Islet precursor cell (in vitro differentiated cells): Measurements from ENCODE around the gene C11orf16.
A peak's percentile ranks its signal among the peaks of the same experiment; 100 is the strongest.
"Not testable (repeated sequence)": the region's sequence is repeated elsewhere in the genome, so short reads cannot be mapped to it uniquely, and the experiment has no call there.

Experiments used
- DNase-seq: peaks from one replicate; pipeline ENCODE4 v3.0.0-alpha.2; 2018

The C11orf16 gene

GRCh38 chr11:8932564-8933180, at the start of gene C11orf16:
C11orf16 (minus strand) TSS chr11:8932947; CDS start chr11:8932308, 639 bp downstream.
- peak; percentile 53 for DNase-seq

GRCh38 chr11:8980485-8980884, 47.7 kb upstream of the C11orf16 start:
- no peak for DNase-seq

DNA sequence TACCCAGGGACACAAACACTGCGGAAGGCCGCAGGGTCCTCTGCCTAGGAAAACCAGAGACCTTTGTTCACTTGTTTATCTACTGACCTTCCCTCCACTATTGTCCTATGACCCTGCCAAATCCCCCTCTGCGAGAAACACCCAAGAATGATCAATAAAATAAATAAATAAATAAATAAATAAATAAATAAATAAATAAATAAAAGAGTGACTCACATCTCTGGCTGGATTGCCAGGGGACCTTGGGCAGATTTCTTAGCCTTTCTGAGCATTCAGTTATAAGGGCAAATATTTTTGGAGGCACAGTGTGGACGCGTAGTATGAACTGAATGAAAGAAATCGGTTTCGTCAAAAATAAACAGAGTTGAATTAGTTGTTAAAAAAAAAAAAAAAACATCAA, 46.6 kb upstream of the C11orf16 start:
- not testable (repeated sequence) for DNase-seq

GRCh38 chr11:8973121-8973520, 40.4 kb upstream of the C11orf16 start:
- DNase-seq = no peak

DNA sequence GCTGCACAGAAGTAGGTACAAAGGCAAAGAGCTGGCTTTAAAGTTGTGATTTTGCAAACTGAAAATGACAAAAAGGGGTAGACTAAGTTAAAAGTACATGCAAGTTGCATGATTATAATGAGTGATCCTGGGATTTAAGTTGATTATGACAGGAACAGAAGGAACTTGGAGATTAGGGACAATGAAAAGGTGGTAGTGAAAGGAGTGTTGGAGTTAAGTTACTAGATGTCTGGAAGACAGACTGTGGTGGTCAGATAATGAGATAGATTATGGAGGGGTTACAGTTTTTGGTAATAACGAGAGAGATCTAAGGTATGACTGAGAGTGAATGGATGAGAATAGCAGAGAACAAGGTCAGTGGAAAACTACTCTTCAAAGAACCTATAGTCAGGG, 39.2 kb upstream of the C11orf16 start:
- DNase-seq = no peak

GRCh38 chr11:8971196-8971923, 38.6 kb upstream of the C11orf16 start:
- DNase-seq = no peak

DNA sequence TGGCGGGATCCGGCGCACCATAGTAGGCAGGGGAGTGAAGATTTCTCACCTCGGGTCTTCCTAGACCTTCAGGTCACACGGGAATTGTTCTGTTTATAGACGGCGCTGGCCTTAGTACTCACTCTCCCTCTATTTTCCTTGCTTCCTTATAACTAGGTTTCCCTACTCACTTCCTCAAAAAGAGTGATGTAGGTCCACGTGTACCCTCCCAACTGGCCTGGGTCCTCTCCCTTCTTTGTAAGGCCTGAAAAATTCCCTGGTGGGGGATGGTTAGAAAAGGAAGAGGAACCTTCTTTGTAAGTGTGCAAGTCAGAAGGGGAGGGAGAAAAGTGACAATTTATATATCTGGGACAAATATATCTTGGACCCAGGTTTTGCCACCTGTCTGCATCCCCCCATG, 34.4 kb upstream of the C11orf16 start:
- no peak for DNase-seq

DNA sequence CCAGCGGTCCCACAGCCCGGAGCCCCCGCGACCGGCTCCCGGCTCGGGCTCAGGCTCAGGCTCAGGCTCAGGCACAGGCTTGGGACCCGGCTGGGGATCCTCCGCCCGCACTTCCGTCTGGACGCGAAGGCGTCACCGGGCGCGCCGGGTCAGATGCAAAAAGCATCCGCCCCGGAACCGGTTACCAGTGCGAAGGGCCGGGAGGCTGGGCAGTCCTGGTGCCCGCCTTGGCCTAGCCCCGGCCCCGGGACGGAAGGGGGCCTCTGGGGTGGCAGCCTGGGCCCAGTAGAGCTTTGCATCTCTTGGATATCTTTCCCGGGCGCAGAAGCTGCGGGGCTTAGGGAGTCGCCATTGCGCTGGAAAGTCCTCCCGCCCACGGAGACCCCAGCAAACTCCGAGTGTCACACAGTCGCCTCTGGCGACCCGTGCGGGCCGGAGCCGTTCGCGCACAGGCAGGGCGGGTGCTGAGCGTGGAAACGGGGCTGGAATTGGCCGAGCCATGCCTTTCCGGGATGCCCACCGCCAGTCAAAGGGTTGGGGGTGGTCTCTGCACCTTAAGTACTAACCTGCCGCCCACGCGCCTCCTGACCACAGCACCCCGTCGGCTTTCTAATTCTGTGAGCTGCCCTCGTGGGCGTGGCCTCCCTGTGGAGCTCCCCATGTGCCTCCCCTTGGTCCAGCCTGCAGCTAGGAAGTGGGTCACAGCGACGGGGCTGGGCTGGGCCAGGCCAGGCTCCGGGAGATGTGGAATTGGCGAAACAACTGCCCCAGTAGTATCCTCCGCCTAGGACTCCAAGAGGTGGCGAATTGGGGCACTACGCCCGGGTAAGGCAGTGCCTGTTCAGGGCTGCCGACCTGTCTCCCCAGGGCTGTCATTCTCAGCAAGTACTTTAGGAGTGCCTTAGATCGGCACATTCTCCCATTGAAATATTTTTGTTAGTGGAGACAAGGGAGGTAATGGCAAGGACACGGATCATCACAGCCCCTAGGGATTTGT, 31.9 kb upstream of the C11orf16 start, which contains the start of gene TMEM9B:
TMEM9B (minus strand) TSS at position 119 of the 997 bp plus-strand sequence. CDS start 129 bp downstream, outside the sequence.
- peak; percentile 94 for DNase-seq

- peak; percentile 92 for DNase-seq
Measured at GRCh38 chr11:8963569-8964323, 31.0 kb upstream of the C11orf16 start.

- no peak for DNase-seq
Measured at GRCh38 chr11:8962841-8963240, 30.1 kb upstream of the C11orf16 start.

DNA sequence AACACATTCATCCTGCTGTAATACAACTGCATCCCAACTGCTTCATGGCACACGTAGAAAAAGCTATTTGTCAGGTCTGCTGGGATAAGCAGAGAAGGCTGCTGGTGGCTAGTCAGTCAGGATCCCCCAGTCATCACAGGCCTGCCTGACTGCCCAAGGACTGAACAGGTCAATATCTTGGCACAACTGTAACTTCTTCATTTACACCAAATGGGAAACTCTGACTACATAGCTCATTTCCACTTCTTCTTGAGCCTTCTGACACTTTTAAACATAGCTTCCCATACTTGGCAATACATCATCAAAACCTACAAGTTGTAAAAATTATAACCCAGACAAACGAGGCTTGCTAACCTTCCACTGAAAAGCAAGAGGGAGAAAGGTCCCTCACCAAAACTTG, 28.7 kb upstream of the C11orf16 start:
- DNase-seq = no peak

DNA sequence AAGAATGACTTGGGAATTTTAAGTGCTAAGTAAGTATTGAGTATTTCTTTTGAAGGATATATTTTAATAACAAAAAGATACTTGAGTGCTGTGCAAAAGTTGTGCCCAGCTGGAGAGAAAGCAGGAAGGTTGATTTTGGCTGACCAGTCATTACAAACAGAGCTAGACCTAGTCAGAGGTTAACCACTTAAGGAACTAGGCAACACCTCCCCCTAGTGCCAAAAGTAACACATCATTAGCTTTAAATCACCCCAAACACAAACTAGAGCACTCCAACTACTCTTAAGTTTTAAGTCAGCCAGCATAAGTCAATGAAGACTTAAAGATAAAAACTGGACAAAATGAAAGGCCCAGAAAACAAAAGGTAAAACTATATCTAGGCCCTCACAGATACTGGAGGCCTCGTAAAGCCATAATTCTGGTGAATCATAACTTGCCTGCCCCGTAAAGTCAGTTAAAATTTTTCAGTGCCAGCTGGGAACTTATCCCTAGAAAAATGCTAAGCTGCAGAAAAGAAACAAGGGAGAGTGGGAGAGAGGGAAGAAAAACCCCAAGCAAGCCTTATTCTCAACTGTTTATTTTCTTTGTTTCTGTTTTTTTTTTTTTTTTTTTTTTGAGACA, 26.9 kb upstream of the C11orf16 start:
- DNase-seq = peak; percentile 57

DNA sequence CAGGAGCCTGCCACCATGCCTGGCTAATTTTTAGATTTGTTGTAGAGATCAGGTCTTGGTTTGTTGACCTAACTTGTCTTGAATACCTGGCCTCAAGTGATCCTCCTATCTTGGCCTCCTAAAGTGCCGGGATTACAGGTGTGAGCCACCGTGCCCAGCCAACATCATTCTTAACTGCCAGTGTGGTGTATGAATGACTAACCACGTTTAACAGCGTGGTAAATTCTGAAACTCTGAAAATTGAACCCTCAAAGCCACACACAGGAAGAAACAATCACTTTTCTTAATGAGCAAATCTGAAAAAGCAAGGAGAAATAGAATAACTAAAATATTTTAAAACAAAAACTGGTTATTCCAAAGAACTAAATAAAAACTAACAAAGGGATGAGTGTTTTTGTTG, 24.1 kb upstream of the C11orf16 start:
- DNase-seq = no peak

DNA sequence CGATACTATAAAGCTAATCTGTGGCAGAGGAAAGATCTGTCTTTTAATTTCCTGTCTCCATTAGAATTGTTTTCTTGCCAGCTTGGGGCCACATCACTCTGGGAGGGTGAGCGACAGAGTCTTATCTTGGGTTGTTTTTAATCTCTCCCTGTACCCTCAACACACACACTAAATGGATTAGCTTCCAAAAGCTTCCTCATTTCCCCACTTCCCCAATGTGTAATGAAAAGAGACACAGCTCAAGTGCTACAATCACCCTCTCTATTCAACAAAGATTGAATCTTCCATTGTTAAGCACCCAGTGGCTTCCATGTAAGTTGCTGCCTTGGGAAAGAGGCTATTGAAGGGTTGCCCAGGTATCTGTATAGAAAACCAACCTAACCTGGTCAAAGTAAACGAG, 16.1 kb upstream of the C11orf16 start:
- DNase-seq = no peak

GRCh38 chr11:8947230-8947943, 14.6 kb upstream of the C11orf16 start:
- DNase-seq = no peak

DNA sequence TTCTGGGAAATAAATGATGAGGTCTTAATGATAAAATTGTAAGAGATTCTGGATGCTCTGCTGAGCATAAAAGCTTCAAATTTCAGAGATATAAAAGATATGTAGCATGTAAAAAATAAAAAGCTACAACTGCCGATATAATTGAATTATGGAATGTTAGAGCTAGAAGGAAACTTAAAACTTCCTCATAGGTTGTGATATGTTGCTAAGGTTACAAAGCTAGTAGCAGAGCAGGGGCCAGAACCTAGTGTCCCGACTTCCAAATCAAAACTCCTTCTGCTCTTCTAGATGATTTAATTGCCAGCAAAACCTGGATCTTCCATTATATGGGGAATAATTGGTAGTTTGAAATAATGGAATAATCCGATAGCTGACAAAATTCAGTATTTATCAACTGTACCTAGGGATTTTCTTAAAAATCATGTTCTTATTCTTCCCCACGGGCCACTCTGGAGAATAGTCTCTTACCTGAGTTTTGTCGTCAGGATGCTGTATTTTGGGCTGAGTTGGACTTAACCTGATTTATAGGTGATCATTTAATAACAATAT, 9.8 kb upstream of the C11orf16 start, which contains the start of gene ASCL3:
ASCL3 (minus strand) TSS at position 499 of the 549 bp plus-strand sequence. CDS start 4,855 bp downstream, outside the sequence.
- DNase-seq = no peak

- DNase-seq = no peak
Measured at GRCh38 chr11:8941341-8942103, 8.8 kb upstream of the C11orf16 start.

DNA sequence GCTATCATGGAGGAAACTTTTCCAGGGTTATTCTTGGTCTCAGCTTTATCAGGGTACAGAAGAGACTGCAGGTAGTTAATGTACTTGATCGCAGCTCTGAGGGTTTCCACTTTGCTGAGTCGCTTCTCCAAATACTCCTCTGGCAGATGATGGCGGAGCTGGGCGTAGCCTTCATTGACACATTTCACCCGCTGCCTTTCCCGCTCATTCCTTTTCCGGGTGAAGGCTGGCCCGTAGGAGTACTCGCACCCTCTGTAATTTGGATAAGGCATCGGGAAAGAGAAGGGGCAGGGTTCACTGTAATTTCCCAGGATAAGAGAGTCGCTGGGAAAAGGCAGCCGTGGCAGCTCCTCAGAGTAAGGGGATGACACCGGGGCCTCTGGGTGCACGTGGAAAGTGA, 4.9 kb upstream of the C11orf16 start:
- DNase-seq = no peak

- DNase-seq = no peak
Measured at GRCh38 chr11:8937159-8937558, 4.4 kb upstream of the C11orf16 start.

DNA sequence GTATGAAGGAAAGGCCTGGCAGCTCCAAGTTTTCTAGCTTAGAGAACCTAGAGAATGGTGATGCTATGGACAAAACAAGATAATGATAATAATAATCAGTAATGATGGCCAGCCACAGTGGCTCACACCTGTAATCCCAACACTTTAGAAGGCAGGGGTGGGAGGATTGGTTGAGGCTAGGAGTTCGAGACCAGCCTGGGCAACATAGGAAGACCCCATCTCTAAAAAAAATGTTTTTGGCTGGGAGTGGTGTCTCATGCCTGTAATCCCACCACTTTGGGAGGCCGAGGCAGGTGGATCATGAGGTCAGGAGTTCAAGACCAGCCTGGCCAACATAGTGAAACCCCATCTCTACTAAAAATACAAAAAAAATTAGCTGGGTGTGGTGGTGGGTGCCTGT, 3.0 kb upstream of the C11orf16 start:
- DNase-seq = not testable (repeated sequence)
